Ascending aorta (tissue), 2 donors: ENCODE results near the gene GRM1. TPM values are rescaled to one million over a fixed set of nuclear protein-coding genes. Genes with fewer than 3 reads are reported as not detected.

Experiments
- DNase-seq, 2 donors: peaks; one replicate each; pipeline ENCODE4 v3.0.0-alpha.2; 2019; ENCODE audit warnings: low spot score in 2 of 2
- H3K27ac ChIP-seq, 2 donors: fragments of 200-600 bp; sonication (generic); one replicate each; pipeline ENCODE4 v1.5.1; 2016 to 2017; ENCODE audit warnings: mild to moderate bottlenecking in 1 of 2
- H3K27me3 ChIP-seq: fragments of 200-600 bp; sonication (generic); one replicate; pipeline ENCODE4 v1.5.1; 2017
- H3K36me3 ChIP-seq, 2 donors: fragments of 200-600 bp; sonication (generic); one replicate each; pipeline ENCODE4 v1.5.1; 2016
- H3K4me1 ChIP-seq, 2 donors: fragments of 200-600 bp; sonication (generic); one replicate each; pipeline ENCODE4 v1.5.1; 2016 to 2017; ENCODE audit warnings: mild to moderate bottlenecking in 1 of 2
- H3K4me3 ChIP-seq, 2 donors: fragments of 200-600 bp; sonication (generic); one replicate each; pipeline ENCODE4 v1.5.1; 2016 to 2017; ENCODE audit warnings: mild to moderate bottlenecking in 1 of 2
- H3K9me3 ChIP-seq, 2 donors: fragments of 200-600 bp; sonication (generic); one replicate each; pipeline ENCODE4 v1.5.1; 2016
- intact Hi-C: fragments of 100-400 bp; cut with DNase I; formaldehyde crosslinking; loops from one replicate; pipeline ENCODE4 v1.15.1; 2023
- total RNA-seq: library from RNA; depleted of rRNA; stranded (reverse); fragments of >200 nt; gene quantifications from one replicate; pipeline ENCODE4 v1.1.0, GENCODE V29; 2016
- TF ChIP-seq, protein P1 (sequence below), 3 experiments: fragments of 200-600 bp in 2 of 3; fragments of 450-650 bp in 1 of 3; sonication (generic) in 2 of 3; IDR thresholded peaks; one replicate each; pipeline ENCODE4 v1.5.1; 2016 to 2019; ENCODE audit warnings: antibody characterized with exemption in 3 of 3, mild to moderate bottlenecking in 1 of 3, moderate library complexity in 1 of 3

The GRM1 gene
- total RNA-seq, 1 donor from 2014 or later, result not detected

DNA sequence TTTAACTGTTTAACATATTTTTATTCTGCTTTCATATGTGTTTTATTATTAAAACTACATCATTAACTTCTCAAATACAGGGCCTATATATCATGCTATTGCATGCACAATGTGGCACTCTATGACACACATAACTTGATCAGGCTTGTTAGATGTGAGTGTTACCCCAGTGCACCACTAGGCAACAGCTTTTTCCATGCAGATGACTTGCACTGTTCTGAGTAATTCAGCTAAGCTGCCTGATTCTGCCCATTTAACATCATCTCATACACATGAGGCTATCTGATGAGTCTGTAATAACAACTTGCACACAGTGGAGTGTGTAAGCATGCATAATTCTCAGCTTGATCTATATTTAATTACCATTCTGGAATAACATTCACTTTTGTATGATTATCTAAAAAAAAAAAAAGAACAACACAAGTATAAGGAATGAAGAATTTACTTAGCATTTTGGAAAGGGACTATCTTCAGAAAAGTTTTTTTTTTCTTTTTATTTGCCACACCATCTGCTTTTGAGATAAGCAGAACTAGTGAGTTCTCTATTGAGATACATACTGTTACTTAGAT, 83.1 kb downstream of the GRM1 start:
- intact Hi-C loops, result no loop called here
- Histone ChIP-seq H3K36me3 (no peaks in the 10 kb centered on the region), H3K27me3 (no peaks in the 10 kb centered on the region), H3K4me3 (no peak overlapping the region), H3K27ac (no peak overlapping the region), H3K4me1 (no peaks in the 10 kb centered on the region), H3K9me3 (peaks cover 0 to 4% of the 10 kb centered on the region in 2 donors)
- no peak for DNase-seq
- TF ChIP-seq, protein P1, sequence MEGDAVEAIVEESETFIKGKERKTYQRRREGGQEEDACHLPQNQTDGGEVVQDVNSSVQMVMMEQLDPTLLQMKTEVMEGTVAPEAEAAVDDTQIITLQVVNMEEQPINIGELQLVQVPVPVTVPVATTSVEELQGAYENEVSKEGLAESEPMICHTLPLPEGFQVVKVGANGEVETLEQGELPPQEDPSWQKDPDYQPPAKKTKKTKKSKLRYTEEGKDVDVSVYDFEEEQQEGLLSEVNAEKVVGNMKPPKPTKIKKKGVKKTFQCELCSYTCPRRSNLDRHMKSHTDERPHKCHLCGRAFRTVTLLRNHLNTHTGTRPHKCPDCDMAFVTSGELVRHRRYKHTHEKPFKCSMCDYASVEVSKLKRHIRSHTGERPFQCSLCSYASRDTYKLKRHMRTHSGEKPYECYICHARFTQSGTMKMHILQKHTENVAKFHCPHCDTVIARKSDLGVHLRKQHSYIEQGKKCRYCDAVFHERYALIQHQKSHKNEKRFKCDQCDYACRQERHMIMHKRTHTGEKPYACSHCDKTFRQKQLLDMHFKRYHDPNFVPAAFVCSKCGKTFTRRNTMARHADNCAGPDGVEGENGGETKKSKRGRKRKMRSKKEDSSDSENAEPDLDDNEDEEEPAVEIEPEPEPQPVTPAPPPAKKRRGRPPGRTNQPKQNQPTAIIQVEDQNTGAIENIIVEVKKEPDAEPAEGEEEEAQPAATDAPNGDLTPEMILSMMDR (IDR thresholded peaks at IDR 0.05), result no peak

DNA sequence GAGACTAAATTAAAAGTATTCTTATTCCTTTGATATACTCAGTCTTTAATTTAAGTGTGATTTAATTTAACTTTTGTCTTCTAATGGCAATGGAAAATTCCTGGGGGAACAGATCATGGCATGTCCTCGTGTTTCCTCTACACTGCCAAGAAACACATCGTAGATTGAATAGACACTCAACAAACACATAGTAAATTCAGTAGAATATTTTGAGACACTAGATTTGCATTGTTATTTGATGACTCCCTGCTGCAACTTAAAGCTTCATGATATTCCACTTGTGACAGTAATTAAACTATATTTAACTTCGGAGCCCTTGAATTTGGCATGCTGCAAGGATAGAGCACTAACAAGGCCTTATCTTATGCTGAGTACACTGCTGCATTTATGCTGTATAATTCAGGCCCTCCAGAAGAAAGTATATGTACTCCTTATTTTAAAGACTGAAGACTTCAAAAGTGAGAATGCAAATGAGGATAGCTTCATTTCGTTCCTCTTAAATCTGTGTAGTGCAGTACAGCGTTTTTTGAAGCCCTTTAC, 84.3 kb downstream of the GRM1 start:
- H3K36me3 ChIP-seq, result no peaks in the 10 kb centered on the region
- no peak for DNase-seq
- no peaks in the 10 kb centered on the region for H3K4me1 ChIP-seq
- no peak overlapping the region for H3K4me3 ChIP-seq
- H3K27me3 ChIP-seq, result no peaks in the 10 kb centered on the region
- peaks cover 0 to 4% of the 10 kb centered on the region in 2 donors for H3K9me3 ChIP-seq
- no peak overlapping the region for H3K27ac ChIP-seq
- intact Hi-C loops, result no loop called here
- TF ChIP-seq, protein P1 (IDR thresholded peaks at IDR 0.05), result no peak

- no peaks in the 10 kb centered on the region for H3K4me1 ChIP-seq
- H3K36me3 ChIP-seq, result no peaks in the 10 kb centered on the region
- intact Hi-C loops, result no loop called here
- H3K4me3 ChIP-seq, result no peak overlapping the region
- no peak overlapping the region for H3K27ac ChIP-seq
- no peak for DNase-seq
- H3K27me3 ChIP-seq, result no peaks in the 10 kb centered on the region
- TF ChIP-seq, protein P1 (IDR thresholded peaks at IDR 0.05), result no peak
- no peaks in the 10 kb centered on the region for H3K9me3 ChIP-seq
Observed at GRCh38 chr6:146123616-146124015, 94.8 kb downstream of the GRM1 start.

DNA sequence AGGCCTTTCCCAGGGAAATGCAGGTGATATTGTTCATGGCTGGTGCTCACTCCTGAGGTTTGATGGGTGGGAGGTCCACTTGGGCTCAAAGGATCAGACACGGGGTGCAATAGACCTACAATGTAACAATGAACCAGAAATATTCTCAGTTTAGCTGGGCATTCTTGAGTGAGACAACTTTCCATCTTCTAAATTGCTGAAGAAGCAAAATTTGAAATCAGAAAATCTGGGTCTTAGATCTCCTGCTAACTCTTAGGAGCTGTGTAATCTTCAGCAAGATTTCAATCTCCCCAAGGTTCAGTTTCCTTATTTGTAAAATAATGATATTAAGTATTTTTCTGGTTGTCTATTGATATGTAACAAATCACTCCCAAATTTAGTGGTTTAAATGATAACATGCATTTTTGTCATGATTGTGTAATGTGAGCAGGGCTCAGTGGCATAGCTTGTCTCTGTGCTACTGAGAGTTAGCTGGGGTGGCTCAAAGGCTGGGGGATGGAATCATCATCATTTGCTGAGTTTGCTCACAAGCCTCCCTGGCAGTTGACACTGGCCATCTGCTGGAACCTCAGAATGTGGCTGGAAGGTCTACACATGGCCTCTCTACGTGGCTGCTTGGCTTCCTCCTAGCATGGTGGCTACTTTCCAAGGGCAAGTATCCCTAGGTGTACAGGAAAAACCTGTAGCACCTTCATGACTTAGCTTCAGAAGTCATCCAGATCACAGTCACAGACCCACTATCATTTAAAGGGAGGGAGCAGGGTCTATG, 98.8 kb downstream of the GRM1 start:
- no peaks in the 10 kb centered on the region for H3K36me3 ChIP-seq
- intact Hi-C loops, result no loop called here
- no peaks in the 10 kb centered on the region for H3K9me3 ChIP-seq
- H3K27ac ChIP-seq, result no peak overlapping the region
- H3K27me3 ChIP-seq, result no peaks in the 10 kb centered on the region
- TF ChIP-seq, protein P1 (IDR thresholded peaks at IDR 0.05), result no peak
- H3K4me1 ChIP-seq, result no peaks in the 10 kb centered on the region
- no peak overlapping the region for H3K4me3 ChIP-seq
- no peak for DNase-seq

DNA sequence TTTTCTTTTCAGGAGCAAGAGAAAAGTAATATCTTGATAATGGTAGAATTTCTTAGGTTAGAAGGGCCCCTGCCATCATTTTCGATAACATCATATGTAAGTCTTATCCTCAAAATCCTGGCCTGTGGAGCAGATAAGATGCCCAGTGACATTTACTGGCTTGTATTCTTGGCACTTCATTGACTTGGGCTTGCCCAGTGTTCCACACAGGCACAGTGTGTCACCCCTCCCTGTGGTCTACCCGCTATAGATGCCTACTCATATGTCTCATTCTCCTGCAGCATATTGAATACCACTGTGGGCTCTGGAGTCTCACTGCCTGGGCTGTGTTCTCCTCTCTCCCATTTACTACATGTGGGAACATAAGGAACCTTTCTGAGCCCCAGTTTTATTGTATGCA, 105.0 kb downstream of the GRM1 start:
- no peak for DNase-seq
- Histone ChIP-seq H3K36me3 (no peaks in the 10 kb centered on the region), H3K4me1 (no peaks in the 10 kb centered on the region), H3K4me3 (no peak overlapping the region), H3K27me3 (no peaks in the 10 kb centered on the region), H3K27ac (no peak overlapping the region), H3K9me3 (no peaks in the 10 kb centered on the region)
- TF ChIP-seq, protein P1 (IDR thresholded peaks at IDR 0.05), result no peak
- intact Hi-C loops, result no loop called here
